Stromal cell of bone marrow (primary cell): Measurements from ENCODE around the gene RFNG.

Source experiments
- DNase-seq: peaks from one replicate; pipeline ENCODE4 v3.0.0-alpha.2; 2012; ENCODE audit warnings: low read depth

RFNG gene

GRCh38 chr17:82051776-82052637 lies at the start of gene RFNG, which contains the start of gene GPS1:
Gene RFNG, minus strand, starts transcription at chr17:82051811. Its CDS starts 45 bp downstream, at chr17:82051766.
Gene GPS1, plus strand, starts transcription at chr17:82051898. Its CDS starts 34 bp downstream, at chr17:82051932.
- no peak for DNase-seq

GRCh38 chr17:82101301-82101715 lies 49.7 kb upstream of the RFNG start:
- no peak for DNase-seq

- no peak for DNase-seq
Observed at GRCh38 chr17:82100502-82101298, 49.1 kb upstream of the RFNG start.

GRCh38 chr17:82098939-82099763 lies 47.5 kb upstream of the RFNG start:
- DNase-seq: no peak

GRCh38 chr17:82098169-82098938 lies 46.7 kb upstream of the RFNG start, which contains the start of gene FASN:
Gene FASN, minus strand, starts transcription at chr17:82098236. Its CDS starts 1,791 bp downstream, at chr17:82096445.
- DNase-seq: peak; percentile 92

GRCh38 chr17:82097919-82098168 lies 46.2 kb upstream of the RFNG start:
- no peak for DNase-seq

- no peak for DNase-seq
Observed at GRCh38 chr17:82097184-82097918, 45.7 kb upstream of the RFNG start.

- DNase-seq: no peak
Observed at GRCh38 chr17:82096709-82097183, 45.1 kb upstream of the RFNG start.

- no peak for DNase-seq
Observed at GRCh38 chr17:82095777-82096708, 44.4 kb upstream of the RFNG start.

- DNase-seq: no peak
Observed at GRCh38 chr17:82094931-82095776, 43.5 kb upstream of the RFNG start.

- no peak for DNase-seq
Observed at GRCh38 chr17:82092995-82093751, 41.6 kb upstream of the RFNG start.

- DNase-seq: no peak
Observed at GRCh38 chr17:82092628-82092994, 41.0 kb upstream of the RFNG start.

- DNase-seq: no peak
Observed at GRCh38 chr17:82092094-82092586, 40.5 kb upstream of the RFNG start.

- no peak for DNase-seq
Observed at GRCh38 chr17:82091264-82092066, 39.9 kb upstream of the RFNG start.

GRCh38 chr17:82090549-82091263 lies 39.1 kb upstream of the RFNG start:
- DNase-seq: no peak
